Ovary (tissue), 3 donors: ENCODE measurements around the gene TRANK1.

ENCODE experiments used
- CTCF ChIP-seq, 3 donors: fragments of 450-650 bp in 2 of 3; fragments of 200-600 bp in 1 of 3; IDR thresholded peaks; one replicate each; pipeline versions ENCODE4 v1.5.1 to v1.8.0; 2016 to 2022; ENCODE audit warnings: antibody characterized with exemption in 3 of 3, mild to moderate bottlenecking in 1 of 3
- EP300 ChIP-seq: sonication (generic); formaldehyde crosslinking; IDR thresholded peaks from one replicate; pipeline ENCODE4 v1.6.1; 2017; ENCODE audit warnings: antibody characterized with exemption
- POLR2A ChIP-seq: fragments of 450-650 bp; IDR thresholded peaks from one replicate; pipeline ENCODE4 v1.6.1; 2017; ENCODE audit warnings: antibody characterized with exemption, mild to moderate bottlenecking, moderate library complexity
- donor health status: DM: no; HTN: no; CAD: no.

- TF ChIP-seq CTCF (IDR thresholded peaks at IDR 0.05) (no peak), EP300 (no peak), POLR2A (no peak)
These were observed 23.8 kb downstream of the TRANK1 start for GRCh38 chr3:36920884-36921567.
